ENCODE data around the gene PRIM2.
"Not testable (repeated sequence)": the region's sequence is repeated elsewhere in the genome, so short reads cannot be mapped to it uniquely, and the experiment has no call there.

GRCh38 chr6:57472861-57473362 lies 155.5 kb downstream of the PRIM2 start:
- TF ChIP-seq REST (IDR thresholded peaks at IDR 0.05; ENCODE audit: low read depth); EZH2 (IDR thresholded peaks at IDR 0.05); MAX (IDR thresholded peaks at IDR 0.05); CTCF (IDR thresholded peaks at IDR 0.05 in 2 of 3, conservative IDR thresholded peaks at IDR 0.05 in 1 of 3; ENCODE audit: borderline replicate concordance in 1 of 3, insufficient read depth in 1 of 3, low read depth in 2 of 3, low read length in 2 of 3); POLR2A (IDR thresholded peaks at IDR 0.05; ENCODE audit: borderline replicate concordance, extremely low read depth, insufficient read depth, insufficient read length): not testable (repeated sequence)

All from HCT116 (cell line).